ENCODE data around the gene GFER. TPM values are rescaled to one million over a fixed set of nuclear protein-coding genes. Genes with fewer than 3 reads are reported as not detected.

Gene GFER
- total and polyA plus RNA-seq, 10 of the 15 experiments (the other 5 are each of a cell fraction or from before 2014, with no cell fraction given) = 2.4 to 57.7 (median 31.3) TPM

GRCh38 chr16:1936945-1937479 is 47.0 kb upstream of the GFER start:
- no peak for TF ChIP-seq MTA3 (IDR thresholded peaks at IDR 0.05; ENCODE audit: borderline replicate concordance, low read length)
- TF ChIP-seq E2F4 (IDR thresholded peaks at IDR 0.05; ENCODE audit: low read depth, low read length) = no peak
- no peak for TF ChIP-seq SKIL (IDR thresholded peaks at IDR 0.05; ENCODE audit: low read depth, poor library complexity, severe bottlenecking)
- H3K9ac ChIP-seq (ENCODE audit: control insufficient read depth, insufficient read depth, low read length) = no peak overlapping the region
- no peaks in the 10 kb centered on the region; a peak in 3 of 4 replicates for H3K27me3 ChIP-seq (replicated peaks in 1 of 2; ENCODE audit: control insufficient read depth in 2 of 2, insufficient read depth in 2 of 2, low read length in 1 of 2)
- peaks cover 3% of the 10 kb centered on the region; the same call in 1 of the 2 replicates for H3K4me1 ChIP-seq (ENCODE audit: control insufficient read depth, insufficient read depth, low read length)
- DNase-seq (ENCODE audit: low read depth, low spot score) (no peak), FAIRE-seq (no peak), ATAC-seq (no peak)
- peaks cover 9% of the 10 kb centered on the region for H3K79me2 ChIP-seq (ENCODE audit: control insufficient read depth, insufficient read depth, low read length)
- H3K27ac ChIP-seq (ENCODE audit: control insufficient read depth, insufficient read depth) = no peak overlapping the region
- no peak overlapping the region for H3K4me3 ChIP-seq
- no peaks in the 10 kb centered on the region for H3K9me3 ChIP-seq (replicated peaks; ENCODE audit: control insufficient read depth, insufficient read depth, low read length)
- RAD21 ChIA-PET (ENCODE audit: unreplicated experiment) = no interaction called here
- 87% methylated on average over 11 of the region's 11 CpGs for WGBS (ENCODE audit: insufficient coverage, insufficient replicate concordance, low lambda C conversion rate, missing lambda C conversion rate)
- in situ Hi-C loops (cut with MboI) = loop anchor here (10.0 kb wide), 1 partner anchor 72 kb away; no protein-coding TSS in a partner anchor
- no peaks in the 10 kb centered on the region for H4K20me1 ChIP-seq (ENCODE audit: control insufficient read depth, insufficient read depth)
- POLR2A ChIA-PET = no interaction called here
- no TSS peak for BruUV-seq (replicated peaks)
- no peak overlapping the region for H2AFZ ChIP-seq (ENCODE audit: control insufficient read depth, low read depth, low read length)
- intact Hi-C loops (cut with micrococcal nuclease; ENCODE audit: unreplicated experiment) = no loop called here
- SMC1A ChIA-PET (ENCODE audit: uncharacterized antibody, unreplicated experiment) = interaction anchor here (0.5 kb wide), 1 partner anchor 464 kb away, joined by 3 read pairs; no protein-coding TSS in a partner anchor
- no peak overlapping the region for H3K4me2 ChIP-seq (ENCODE audit: control insufficient read depth, insufficient read depth)
- H3K36me3 ChIP-seq (ENCODE audit: control insufficient read depth in 2 of 2, insufficient read depth in 2 of 2, low read length in 1 of 2) = peaks cover 0 to 5% of the 10 kb centered on the region in 2 experiments; a peak in 3 of 4 replicates
- CTCF ChIA-PET = no interaction called here
